K562 (cell line): ENCODE data around the gene TEX54. TPM values are rescaled to one million over a fixed set of nuclear protein-coding genes. Genes with fewer than 3 reads are reported as not detected.

ENCODE experiments used
- EGR1 ChIP-seq: fragments of 450-650 bp; conservative IDR thresholded peaks from 2 replicates; pipeline ENCODE4 v1.6.1; 2017; ENCODE audit warnings: mild to moderate bottlenecking
- HDAC2 ChIP-seq: fragments of 450-650 bp; IDR thresholded peaks from 2 replicates; pipeline ENCODE4 v1.6.1; 2016; ENCODE audit warnings: mild to moderate bottlenecking
- IRF2 ChIP-seq: sonication (generic); formaldehyde crosslinking; IDR thresholded peaks from 2 replicates; pipeline ENCODE4 v1.8.1; 2022; ENCODE audit warnings: mild to moderate bottlenecking, missing genetic modification reagents
- MAFK ChIP-seq: IDR thresholded peaks from 2 replicates; pipeline ENCODE4 v1.6.1; 2011; ENCODE audit warnings: low read length, improper control_type of control experiment
- NBN ChIP-seq: fragments of 450-650 bp; IDR thresholded peaks from 2 replicates; pipeline ENCODE4 v1.6.1; 2016; ENCODE audit warnings: low read depth, mild to moderate bottlenecking
- PHB ChIP-seq: fragments of 250-450 bp; sonication (Bioruptor Pico); IDR thresholded peaks from 2 replicates; pipeline ENCODE4 v1.5.0; 2021
- POLR2AphosphoS2 ChIP-seq: IDR thresholded peaks from 2 replicates; pipeline ENCODE4 v1.6.1; 2012; ENCODE audit warnings: low read length, improper control_type of control experiment
- PPARD ChIP-seq: fragments of 250-450 bp; sonication (Bioruptor Pico); IDR thresholded peaks from 2 replicates; pipeline ENCODE4 v1.8.0; 2022; ENCODE audit warnings: inconsistent platforms, mild to moderate bottlenecking, moderate library complexity
- RBM15 ChIP-seq: fragments of 200-400 bp; formaldehyde crosslinking; IDR thresholded peaks from 2 replicates; pipeline ENCODE4 v1.6.1; 2018; ENCODE audit warnings: mild to moderate bottlenecking, low read length, moderate library complexity; ENCODE audit not compliant: insufficient read depth
- SMARCA5 ChIP-seq: fragments of 450-650 bp; IDR thresholded peaks from 2 replicates; pipeline ENCODE4 v1.6.1; 2016
- TAF7 ChIP-seq: fragments of 450-650 bp; IDR thresholded peaks from 2 replicates; pipeline ENCODE4 v1.6.1; 2016; ENCODE audit warnings: missing genetic modification characterization, missing compliant biosample characterization
- ZC3H11A ChIP-seq: IDR thresholded peaks from 2 replicates; pipeline ENCODE4 v1.6.1; 2012; ENCODE audit warnings: low read depth, low read length, improper control_type of control experiment
- ZNF143 ChIP-seq: sonication (generic); formaldehyde crosslinking; IDR thresholded peaks from 2 replicates; pipeline ENCODE4 v1.9.0; 2022; ENCODE audit warnings: mild to moderate bottlenecking, missing genetic modification reagents
- ZNF696 ChIP-seq: fragments of 250-450 bp; sonication (Bioruptor Pico); conservative IDR thresholded peaks from 2 replicates; pipeline ENCODE4 v1.4.0; 2020; ENCODE audit warnings: mild to moderate bottlenecking, moderate library complexity
- ZNF77 ChIP-seq: fragments of 250-450 bp; sonication (Bioruptor Pico); IDR thresholded peaks from 2 replicates; pipeline ENCODE4 v1.5.0; 2020
- ZNF830 ChIP-seq: fragments of 250-450 bp; sonication (Bioruptor Pico); IDR thresholded peaks from 2 replicates; pipeline ENCODE4 v1.5.0; 2021; ENCODE audit warnings: mild to moderate bottlenecking
- polyA plus RNA-seq, 8 experiments: library from polyadenylated mRNA; depleted of rRNA in 4 of 8; stranded (reverse) in 5 of 8; unstranded in 3 of 8; fragments of >200 nt; fragmentation: Nextera tagmentation in 2 of 8; fragmentation: Illumina TruSeq in 1 of 8; extraction: Ambion mirVana in 2 of 8; extraction: Trizol in 1 of 8; gene quantifications; 2 replicates each; pipeline versions ENCODE4 v1.2.1 to v1.2.3, GENCODE V29; 2011 to 2014; ENCODE audit warnings: inconsistent platforms in 1 of 8, missing spikeins in 1 of 8
- total RNA-seq, 7 experiments: library from RNA; depleted of rRNA in 6 of 7; stranded (reverse); fragments of >200 nt in 6 of 7; fragmentation: Illumina TruSeq in 2 of 7; extraction: Trizol in 2 of 7; gene quantifications; 2 replicates each; pipeline versions ENCODE4 v1.2.1 to v1.2.3, GENCODE V29; 2011 to 2021; ENCODE audit warnings: low replicate concordance in 1 of 7
- TF ChIP-seq, protein P1 (sequence below): fragments of 250-450 bp; sonication (Bioruptor Pico); IDR thresholded peaks from 2 replicates; pipeline ENCODE4 v1.5.0; 2021; ENCODE audit warnings: mild to moderate bottlenecking, borderline replicate concordance
- TF ChIP-seq, protein P2 (sequence below), 2 experiments: IDR thresholded peaks in 1 of 2; conservative IDR thresholded peaks in 1 of 2; 2 replicates each; pipeline ENCODE4 v1.6.1; 2016; ENCODE audit warnings: low read depth in 2 of 2, mild to moderate bottlenecking in 1 of 2, missing compliant biosample characterization in 1 of 2, missing genetic modification characterization in 1 of 2, moderate library complexity in 1 of 2
- TF ChIP-seq, protein P3 (sequence below): fragments of 450-650 bp; IDR thresholded peaks from 2 replicates; pipeline ENCODE4 v1.6.1; 2016
- TF ChIP-seq, protein P4 (sequence below), 2 experiments: fragments of 450-650 bp in 1 of 2; sonication (generic) in 1 of 2; formaldehyde crosslinking; conservative IDR thresholded peaks; 2 replicates each; pipeline versions ENCODE4 v1.4.0 to v1.8.1; 2020 to 2022; ENCODE audit warnings: mild to moderate bottlenecking in 1 of 2, missing genetic modification reagents in 1 of 2

TEX54 gene
- total and polyA plus RNA-seq, 9 of the 15 experiments (the other 6 are each of a cell fraction or from before 2014, with no cell fraction given) = not detected

DNA sequence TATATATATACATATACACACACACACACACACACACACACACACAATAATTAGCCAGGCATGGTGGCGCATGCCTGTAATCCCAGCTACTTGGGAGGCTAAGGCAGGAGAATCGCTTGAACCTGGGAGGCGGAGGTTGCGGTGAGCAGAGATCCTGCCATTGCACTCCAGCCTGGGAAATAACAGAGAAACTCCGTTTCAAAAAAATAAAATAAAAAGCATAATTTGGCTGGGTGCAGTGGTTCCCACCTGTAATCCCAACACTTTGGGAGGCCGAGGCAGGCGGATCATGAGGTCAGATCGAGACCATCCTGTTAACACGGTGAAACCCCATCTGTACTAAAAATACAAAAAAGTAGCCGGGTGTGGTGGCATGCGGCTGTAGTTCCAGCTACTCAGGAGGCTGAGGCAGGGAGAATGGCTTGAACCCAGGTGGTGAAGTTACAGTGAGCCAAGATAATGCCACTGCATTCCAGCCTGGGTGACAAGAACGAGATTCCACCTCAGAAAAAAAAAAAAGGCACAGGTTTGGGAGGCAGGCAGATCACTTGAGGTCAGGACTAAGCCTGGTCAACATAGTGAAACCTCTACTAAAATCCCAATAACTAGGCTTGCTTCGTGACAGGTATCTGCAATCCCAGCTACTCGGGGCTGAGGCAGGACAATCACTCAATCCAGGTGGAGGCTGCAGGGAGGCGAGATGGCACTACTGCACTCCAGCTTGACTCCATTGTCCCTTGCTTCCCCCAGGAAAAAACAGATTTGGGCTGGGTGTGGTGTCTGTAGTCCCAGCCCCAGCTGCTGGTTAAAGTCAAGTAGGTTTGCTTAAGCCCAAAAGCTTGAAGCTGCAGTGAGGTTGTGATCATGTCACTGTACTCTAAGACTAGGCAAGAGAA is 18.5 kb upstream of the TEX54 start (continued):
- TF ChIP-seq HDAC2 = no peak
- TF ChIP-seq MAFK = no peak
- TF ChIP-seq, protein P1, sequence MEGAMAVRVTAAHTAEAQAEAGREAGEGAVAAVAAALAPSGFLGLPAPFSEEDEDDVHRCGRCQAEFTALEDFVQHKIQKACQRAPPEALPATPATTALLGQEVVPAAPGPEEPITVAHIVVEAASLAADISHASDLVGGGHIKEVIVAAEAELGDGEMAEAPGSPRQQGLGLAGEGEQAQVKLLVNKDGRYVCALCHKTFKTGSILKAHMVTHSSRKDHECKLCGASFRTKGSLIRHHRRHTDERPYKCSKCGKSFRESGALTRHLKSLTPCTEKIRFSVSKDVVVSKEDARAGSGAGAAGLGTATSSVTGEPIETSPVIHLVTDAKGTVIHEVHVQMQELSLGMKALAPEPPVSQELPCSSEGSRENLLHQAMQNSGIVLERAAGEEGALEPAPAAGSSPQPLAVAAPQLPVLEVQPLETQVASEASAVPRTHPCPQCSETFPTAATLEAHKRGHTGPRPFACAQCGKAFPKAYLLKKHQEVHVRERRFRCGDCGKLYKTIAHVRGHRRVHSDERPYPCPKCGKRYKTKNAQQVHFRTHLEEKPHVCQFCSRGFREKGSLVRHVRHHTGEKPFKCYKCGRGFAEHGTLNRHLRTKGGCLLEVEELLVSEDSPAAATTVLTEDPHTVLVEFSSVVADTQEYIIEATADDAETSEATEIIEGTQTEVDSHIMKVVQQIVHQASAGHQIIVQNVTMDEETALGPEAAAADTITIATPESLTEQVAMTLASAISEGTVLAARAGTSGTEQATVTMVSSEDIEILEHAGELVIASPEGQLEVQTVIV (CRISPR knock-in tag) = no peak
- no peak for TF ChIP-seq ZNF696 (CRISPR knock-in tag)
- TF ChIP-seq SMARCA5 = no peak
- no peak for TF ChIP-seq ZC3H11A
- TF ChIP-seq ZNF830 (CRISPR knock-in tag) = no peak
- no peak for TF ChIP-seq NBN
- no peak for TF ChIP-seq ZNF77 (CRISPR knock-in tag)
- TF ChIP-seq IRF2 (CRISPR knock-in tag) = no peak
- TF ChIP-seq, protein P2, sequence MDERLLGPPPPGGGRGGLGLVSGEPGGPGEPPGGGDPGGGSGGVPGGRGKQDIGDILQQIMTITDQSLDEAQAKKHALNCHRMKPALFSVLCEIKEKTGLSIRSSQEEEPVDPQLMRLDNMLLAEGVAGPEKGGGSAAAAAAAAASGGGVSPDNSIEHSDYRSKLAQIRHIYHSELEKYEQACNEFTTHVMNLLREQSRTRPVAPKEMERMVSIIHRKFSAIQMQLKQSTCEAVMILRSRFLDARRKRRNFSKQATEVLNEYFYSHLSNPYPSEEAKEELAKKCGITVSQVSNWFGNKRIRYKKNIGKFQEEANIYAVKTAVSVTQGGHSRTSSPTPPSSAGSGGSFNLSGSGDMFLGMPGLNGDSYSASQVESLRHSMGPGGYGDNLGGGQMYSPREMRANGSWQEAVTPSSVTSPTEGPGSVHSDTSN (CRISPR knock-in tag; IDR thresholded peaks at IDR 0.05; ENCODE audit: low read depth) = no peak
- TF ChIP-seq, protein P2 (tag; conservative IDR thresholded peaks at IDR 0.05; ENCODE audit: low read depth) = no peak
- no peak for TF ChIP-seq EGR1
- no peak for TF ChIP-seq TAF7 (tag)
- peak; percentile 99 for TF ChIP-seq POLR2AphosphoS2
- TF ChIP-seq PHB (CRISPR knock-in tag) = no peak
- TF ChIP-seq PPARD (CRISPR knock-in tag) = no peak
- TF ChIP-seq, protein P3, sequence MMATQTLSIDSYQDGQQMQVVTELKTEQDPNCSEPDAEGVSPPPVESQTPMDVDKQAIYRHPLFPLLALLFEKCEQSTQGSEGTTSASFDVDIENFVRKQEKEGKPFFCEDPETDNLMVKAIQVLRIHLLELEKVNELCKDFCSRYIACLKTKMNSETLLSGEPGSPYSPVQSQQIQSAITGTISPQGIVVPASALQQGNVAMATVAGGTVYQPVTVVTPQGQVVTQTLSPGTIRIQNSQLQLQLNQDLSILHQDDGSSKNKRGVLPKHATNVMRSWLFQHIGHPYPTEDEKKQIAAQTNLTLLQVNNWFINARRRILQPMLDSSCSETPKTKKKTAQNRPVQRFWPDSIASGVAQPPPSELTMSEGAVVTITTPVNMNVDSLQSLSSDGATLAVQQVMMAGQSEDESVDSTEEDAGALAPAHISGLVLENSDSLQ = no peak
- TF ChIP-seq RBM15 = no peak
- TF ChIP-seq, protein P4, sequence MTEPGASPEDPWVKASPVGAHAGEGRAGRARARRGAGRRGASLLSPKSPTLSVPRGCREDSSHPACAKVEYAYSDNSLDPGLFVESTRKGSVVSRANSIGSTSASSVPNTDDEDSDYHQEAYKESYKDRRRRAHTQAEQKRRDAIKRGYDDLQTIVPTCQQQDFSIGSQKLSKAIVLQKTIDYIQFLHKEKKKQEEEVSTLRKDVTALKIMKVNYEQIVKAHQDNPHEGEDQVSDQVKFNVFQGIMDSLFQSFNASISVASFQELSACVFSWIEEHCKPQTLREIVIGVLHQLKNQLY (CRISPR knock-in tag; conservative IDR thresholded peaks at IDR 0.05) = no peak
- TF ChIP-seq ZNF143 (CRISPR knock-in tag) = no peak
